Naive thymus-derived CD8-positive, alpha-beta T cell (primary cell): Measurements from ENCODE around the gene HBS1L. TPM values are rescaled to one million over a fixed set of nuclear protein-coding genes. Genes with fewer than 3 reads are reported as not detected.

ENCODE experiments used
- ATAC-seq, 2 donors: fragments of 150-1000 bp; cut with Tn5 transposase in 1 of 2; sonication (Bioruptor Pico), chemical (Tn5 transposase) in 1 of 2; 1 replicate in 1 of 2; 2 replicates in 1 of 2; pipeline ENCODE4 v1.10.0; 2021; ENCODE audit warnings: mild to moderate bottlenecking in 2 of 2, moderate library complexity in 2 of 2
- POLR2A ChIA-PET: fragments of 350-600 bp; sonication (Branson Sonifier 250); formaldehyde crosslinking; loops from one replicate; lab custom pipeline; 2021; ENCODE audit warnings: antibody characterized with exemption; lab: Charles Lee
- DNase-seq, 10 donors: peaks; one replicate each; pipeline versions ENCODE4 v3.0.0 to v3.0.0-alpha.2; 2020 to 2022
- H3K27ac Mint-ChIP-seq, 10 donors: one replicate each; pipeline ENCODE4 v1.8.0; 2020 to 2022; ENCODE audit warnings: mild to moderate bottlenecking in 10 of 10, mixed read lengths in 10 of 10, moderate library complexity in 4 of 10, inconsistent platforms in 1 of 10
- H3K27me3 Mint-ChIP-seq, 5 donors: one replicate each; pipeline ENCODE4 v1.8.0; 2021 to 2022; ENCODE audit warnings: mixed read lengths in 5 of 5
- H3K36me3 Mint-ChIP-seq, 3 donors: one replicate each; pipeline ENCODE4 v1.8.0; 2020 to 2022; ENCODE audit warnings: mixed read lengths in 3 of 3, mild to moderate bottlenecking in 2 of 3, inconsistent platforms in 1 of 3
- H3K4me1 Mint-ChIP-seq, 4 donors: one replicate each; pipeline ENCODE4 v1.8.0; 2021 to 2022; ENCODE audit warnings: mixed read lengths in 4 of 4
- H3K4me3 Mint-ChIP-seq, 10 donors: one replicate each; pipeline ENCODE4 v1.8.0; 2020 to 2022; ENCODE audit warnings: mild to moderate bottlenecking in 10 of 10, mixed read lengths in 10 of 10, moderate library complexity in 6 of 10, inconsistent platforms in 1 of 10
- H3K9me3 Mint-ChIP-seq, 9 donors: one replicate each; pipeline ENCODE4 v1.8.0; 2020 to 2022; ENCODE audit warnings: mixed read lengths in 9 of 9, mild to moderate bottlenecking in 3 of 9, inconsistent platforms in 1 of 9, moderate library complexity in 1 of 9
- polyA plus RNA-seq, 3 donors: library from polyadenylated mRNA; unstranded; fragments of 300-500 nt; fragmentation: Illumina TruSeq; gene quantifications; one replicate each; pipeline ENCODE4 v1.2.3, GENCODE V29; 2021
- total RNA-seq, 8 experiments: library from RNA in 2 of 8; stranded (reverse) in 2 of 8; gene quantifications; one replicate each; pipeline ENCODE4 v1.2.3 and lab custom pipeline; 2021 to 2026

HBS1L gene
- total and polyA plus RNA-seq, 5 experiments from 2014 or later = 71.1 to 96.9 (median 78.2) TPM

GRCh38 chr6:134937426-134937825, 117.2 kb downstream of the HBS1L start:
- DNase-seq = no peak
- H3K9me3 Mint-ChIP-seq = no peaks in the 10 kb centered on the region
- peaks cover 0 to 13% (median 0%) of the 10 kb centered on the region in 3 donors for H3K36me3 Mint-ChIP-seq
- no peak for ATAC-seq
- no peak overlapping the region for H3K27ac Mint-ChIP-seq
- H3K27me3 Mint-ChIP-seq = no peaks in the 10 kb centered on the region
- POLR2A ChIA-PET = no interaction called here
- no peak overlapping the region for H3K4me3 Mint-ChIP-seq
- H3K4me1 Mint-ChIP-seq = peaks cover 3 to 11% (median 7%) of the 10 kb centered on the region in 4 donors

DNA sequence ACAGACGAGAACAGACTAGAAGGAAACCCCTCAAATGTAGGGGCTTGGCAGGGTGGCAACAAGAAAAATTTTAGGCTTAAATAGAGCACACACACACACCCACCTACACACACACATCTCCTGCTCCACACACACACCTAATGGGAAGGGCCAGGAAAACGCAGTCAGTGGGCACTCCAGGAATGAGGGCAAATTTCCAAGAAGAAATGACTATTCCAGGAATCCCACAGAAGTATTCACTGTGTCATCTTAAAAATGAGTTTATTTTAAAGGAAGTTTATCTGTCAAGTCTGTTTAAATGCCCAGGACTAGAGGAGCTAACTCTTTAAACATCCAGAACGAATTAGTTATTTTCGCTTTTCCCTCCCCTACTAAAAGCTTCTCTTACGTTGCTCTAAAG, 117.7 kb downstream of the HBS1L start:
- Mint-ChIP-seq H3K4me3 (no peak overlapping the region), H3K36me3 (peaks cover 0 to 14% (median 0%) of the 10 kb centered on the region in 3 donors), H3K27me3 (no peaks in the 10 kb centered on the region), H3K27ac (no peak overlapping the region), H3K4me1 (peaks cover 3 to 11% (median 7%) of the 10 kb centered on the region in 4 donors), H3K9me3 (no peaks in the 10 kb centered on the region)
- POLR2A ChIA-PET = no interaction called here
- no peak for ATAC-seq
- DNase-seq = no peak

DNA sequence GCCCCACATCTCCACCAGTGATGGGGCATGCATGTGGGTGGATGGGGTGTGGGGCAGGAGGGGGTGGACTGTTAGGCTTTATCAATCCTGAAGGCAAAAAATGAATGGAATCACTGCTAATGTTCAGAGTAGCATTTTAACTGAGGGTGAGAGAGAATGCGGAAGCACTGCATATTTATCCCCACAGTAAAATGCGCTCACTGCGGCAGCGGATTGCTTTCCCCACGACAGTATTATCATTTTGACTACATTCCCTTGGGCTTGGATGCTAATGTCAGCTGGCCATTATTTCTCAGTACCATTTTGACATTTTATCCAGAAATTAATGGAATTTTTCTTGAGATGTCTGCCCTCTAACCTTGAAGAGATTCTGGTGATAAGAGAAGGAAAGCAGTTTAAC, 118.1 kb downstream of the HBS1L start:
- DNase-seq (no peak), ATAC-seq (no peak)
- H3K36me3 Mint-ChIP-seq = peaks cover 0 to 16% (median 0%) of the 10 kb centered on the region in 3 donors
- no peak overlapping the region for H3K4me3 Mint-ChIP-seq
- POLR2A ChIA-PET = no interaction called here
- peaks cover 3 to 11% (median 7%) of the 10 kb centered on the region in 4 donors for H3K4me1 Mint-ChIP-seq
- no peaks in the 10 kb centered on the region for H3K27me3 Mint-ChIP-seq
- no peak overlapping the region for H3K27ac Mint-ChIP-seq
- no peaks in the 10 kb centered on the region for H3K9me3 Mint-ChIP-seq

DNA sequence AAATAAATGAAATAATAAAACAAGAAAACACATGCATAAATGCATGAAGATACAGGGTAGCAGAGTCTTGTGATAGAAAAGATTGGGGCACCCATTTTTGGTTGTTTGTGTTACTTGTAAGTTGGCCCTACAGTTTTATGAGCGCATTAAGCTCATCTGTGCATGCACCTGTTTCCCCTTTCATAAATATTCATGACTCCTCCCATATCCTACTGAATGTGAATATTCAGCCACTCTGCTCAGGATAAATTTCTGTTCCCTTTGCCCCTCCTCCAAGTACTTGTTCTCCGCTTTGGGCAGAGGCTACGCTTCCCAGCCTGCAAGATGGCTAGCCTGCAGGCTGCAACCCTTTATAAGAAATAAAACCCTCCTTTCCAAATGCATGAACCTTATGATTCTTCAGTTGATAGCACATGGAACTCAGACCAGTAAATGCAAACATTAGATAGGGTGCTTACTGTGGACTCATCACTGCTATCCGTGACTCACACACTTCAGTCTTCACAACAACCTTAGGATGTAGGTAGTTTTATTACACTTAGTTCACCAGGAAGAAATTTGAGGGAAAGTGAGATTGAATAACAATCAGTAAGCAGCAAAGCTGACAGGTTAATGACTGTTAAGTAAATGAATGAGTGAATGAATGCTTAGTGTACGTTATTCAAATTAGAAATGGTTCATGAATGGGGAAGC, 119.7 kb downstream of the HBS1L start:
- Mint-ChIP-seq H3K27ac (no peak overlapping the region), H3K27me3 (no peaks in the 10 kb centered on the region), H3K9me3 (no peaks in the 10 kb centered on the region), H3K4me1 (peaks cover 3 to 11% (median 7%) of the 10 kb centered on the region in 4 donors), H3K36me3 (peaks cover 0 to 16% (median 0%) of the 10 kb centered on the region in 3 donors), H3K4me3 (no peak overlapping the region)
- ATAC-seq (no peak), DNase-seq (no peak)
- POLR2A ChIA-PET = no interaction called here

DNA sequence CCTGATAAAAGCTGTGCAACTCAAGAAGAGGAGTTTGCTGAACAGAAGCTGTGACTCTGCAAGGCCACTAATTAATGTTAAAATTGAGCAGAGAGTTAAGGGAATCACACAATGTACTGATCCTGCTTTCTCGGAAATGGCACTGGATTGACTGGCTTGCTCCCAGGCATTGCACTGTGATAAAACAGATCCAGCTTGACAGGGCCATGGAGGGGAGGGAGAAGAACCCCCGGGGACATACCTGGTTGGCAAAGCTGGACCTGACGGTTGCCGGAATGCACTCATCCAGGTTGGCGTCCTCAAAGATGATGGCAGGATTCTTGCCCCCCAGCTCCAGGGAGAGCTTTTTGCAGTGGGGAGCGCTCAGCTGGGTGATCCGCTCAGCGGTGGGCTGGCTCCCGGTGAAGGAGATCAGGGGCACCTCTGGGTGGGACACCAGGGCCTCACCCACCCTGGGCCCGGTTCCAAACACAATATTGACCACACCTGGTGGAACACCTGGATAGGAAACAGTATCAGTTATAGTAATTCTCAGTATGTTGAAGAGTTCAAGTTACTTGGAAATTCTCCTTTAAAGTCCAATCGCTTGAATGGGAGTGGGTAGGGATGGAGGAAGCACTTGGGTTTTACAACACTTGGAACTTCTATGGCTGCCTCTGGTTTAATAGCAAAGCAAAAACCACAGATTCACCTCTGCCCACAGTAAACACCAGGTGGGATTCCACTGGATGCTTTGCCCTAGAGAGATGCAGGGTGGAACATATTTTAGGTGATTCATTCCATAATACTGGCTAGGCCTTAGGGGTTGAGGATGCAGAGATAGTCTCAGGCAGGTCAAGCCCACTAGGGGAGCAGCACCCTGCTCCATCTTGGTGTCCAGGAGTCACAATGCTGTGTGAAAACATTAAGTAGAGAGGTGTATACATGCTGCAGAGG, 121.8 kb downstream of the HBS1L start:
- ATAC-seq (no peak), DNase-seq (no peak)
- no peaks in the 10 kb centered on the region for H3K9me3 Mint-ChIP-seq
- peaks cover 0 to 3% (median 0%) of the 10 kb centered on the region in 4 donors for H3K4me1 Mint-ChIP-seq
- POLR2A ChIA-PET = no interaction called here
- no peaks in the 10 kb centered on the region for H3K27me3 Mint-ChIP-seq
- H3K4me3 Mint-ChIP-seq = no peak overlapping the region
- peak overlapping the region in 2 of 10 donors; percentile 1 to 72 for H3K27ac Mint-ChIP-seq
- peaks cover 2 to 19% (median 5%) of the 10 kb centered on the region in 3 donors for H3K36me3 Mint-ChIP-seq

DNA sequence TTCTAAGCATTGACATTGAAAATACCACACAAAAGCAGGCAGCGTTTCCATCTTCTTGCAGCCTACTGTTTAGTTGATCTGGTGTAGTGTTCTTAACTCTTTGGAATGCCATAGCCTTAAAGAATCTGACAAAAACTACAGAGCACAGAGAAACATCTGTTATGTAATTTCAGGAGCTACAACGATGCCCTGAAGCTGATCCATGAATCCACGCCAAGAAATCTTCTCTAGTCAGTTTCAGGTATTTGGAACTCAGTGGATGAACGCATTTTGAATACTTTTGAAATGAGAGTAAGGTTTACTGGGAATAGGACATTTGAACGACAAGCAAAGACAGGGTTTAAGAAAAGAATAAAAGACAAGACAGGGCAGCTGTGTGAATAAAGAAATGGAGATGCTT, 122.5 kb downstream of the HBS1L start:
- Mint-ChIP-seq H3K9me3 (no peaks in the 10 kb centered on the region), H3K36me3 (peaks cover 2 to 19% (median 5%) of the 10 kb centered on the region in 3 donors), H3K4me1 (peaks cover 0 to 3% (median 0%) of the 10 kb centered on the region in 4 donors), H3K27me3 (no peaks in the 10 kb centered on the region), H3K27ac (peak overlapping the region in 1 of 10 donors; percentile 72), H3K4me3 (no peak overlapping the region)
- DNase-seq = no peak
- ATAC-seq = no peak
- POLR2A ChIA-PET = no interaction called here

DNA sequence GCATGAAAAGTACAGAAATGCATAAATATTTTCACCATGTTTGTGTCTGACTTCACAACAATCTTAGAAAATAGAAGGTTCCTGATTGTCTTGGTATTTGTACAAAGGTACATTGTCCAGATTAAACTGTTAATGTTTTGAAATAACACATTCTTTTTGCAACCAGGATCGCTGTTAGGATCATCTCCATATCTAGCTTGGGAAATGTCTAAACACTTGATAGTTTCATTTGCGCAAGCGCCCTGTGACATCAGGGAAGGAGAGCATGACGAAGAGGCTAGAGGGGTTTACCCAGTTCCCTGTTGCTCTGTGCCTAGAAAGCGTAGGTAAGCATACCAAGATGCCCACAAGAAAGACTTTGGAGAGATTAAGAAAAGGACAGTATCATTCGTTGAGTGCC, 124.2 kb downstream of the HBS1L start:
- Mint-ChIP-seq H3K9me3 (no peaks in the 10 kb centered on the region), H3K36me3 (peaks cover 7 to 23% (median 9%) of the 10 kb centered on the region in 3 donors), H3K4me3 (no peak overlapping the region), H3K4me1 (peaks cover 0 to 3% (median 0%) of the 10 kb centered on the region in 4 donors), H3K27me3 (no peaks in the 10 kb centered on the region), H3K27ac (no peak overlapping the region)
- POLR2A ChIA-PET = interaction anchor here (0.5 kb wide), 1 partner anchor 566 kb away, joined by 3 read pairs; no protein-coding TSS in a partner anchor
- no peak for DNase-seq
- no peak for ATAC-seq

DNA sequence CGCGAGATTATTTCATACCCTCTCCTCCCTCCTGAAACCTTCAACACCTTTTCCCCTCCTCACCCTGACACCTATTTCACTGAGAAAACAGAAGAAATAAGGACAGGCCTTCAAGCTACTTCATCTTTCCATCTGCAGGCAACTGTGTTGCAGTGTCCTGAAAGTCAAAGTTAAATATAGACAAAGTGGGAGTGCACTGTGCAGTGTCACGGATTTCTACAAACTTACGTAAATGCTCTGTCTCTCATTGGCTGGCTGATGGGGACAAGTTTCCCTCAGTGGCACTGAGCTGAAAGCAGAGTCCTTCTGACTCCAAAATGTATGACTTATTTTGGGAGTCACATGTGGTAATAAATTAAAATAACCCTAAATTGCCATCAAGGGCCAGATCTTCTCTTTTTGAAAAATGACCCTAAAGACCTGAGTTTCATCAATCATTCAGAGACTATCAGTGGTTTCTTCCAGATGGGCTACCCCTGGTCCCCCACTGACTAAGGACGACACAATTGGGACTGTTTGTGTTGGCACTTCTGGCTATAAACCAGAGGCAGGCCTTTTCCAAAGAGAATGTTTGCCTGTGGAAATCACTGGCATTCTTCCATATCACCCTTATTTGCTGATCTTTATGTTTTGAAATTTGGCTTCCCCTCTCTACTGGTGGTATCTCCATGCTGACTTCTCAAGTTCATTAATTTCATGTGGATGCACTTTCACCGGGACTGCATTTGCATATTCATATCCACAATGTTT, 126.3 kb downstream of the HBS1L start:
- Mint-ChIP-seq H3K4me3 (no peak overlapping the region), H3K9me3 (no peaks in the 10 kb centered on the region), H3K27ac (peak overlapping the region in 1 of 10 donors; percentile 48), H3K27me3 (no peaks in the 10 kb centered on the region), H3K4me1 (peaks cover 0 to 3% (median 0%) of the 10 kb centered on the region in 4 donors), H3K36me3 (peaks cover 7 to 23% (median 11%) of the 10 kb centered on the region in 3 donors)
- ATAC-seq (no peak), DNase-seq (no peak)
- POLR2A ChIA-PET = no interaction called here

DNA sequence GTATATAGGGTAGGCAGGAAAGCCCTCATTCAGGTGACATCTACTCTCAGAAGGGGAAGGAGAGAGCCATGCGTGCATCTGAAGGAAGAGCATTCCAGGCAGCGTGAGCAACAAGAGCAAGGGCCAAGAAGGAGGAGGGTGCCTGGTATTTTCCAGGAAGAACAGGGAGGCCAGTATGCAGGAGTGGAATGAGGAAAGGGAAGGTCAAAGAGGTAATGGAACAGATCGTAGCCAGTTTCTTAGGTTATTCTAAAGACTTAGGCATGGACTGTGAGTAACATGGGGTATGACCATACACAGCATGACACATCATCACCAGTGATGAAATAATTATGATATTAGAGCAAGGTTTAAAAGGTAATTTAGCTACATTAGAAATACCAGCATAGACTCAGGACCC, 128.8 kb downstream of the HBS1L start:
- Mint-ChIP-seq H3K27ac (no peak overlapping the region), H3K4me1 (peaks cover 0 to 3% (median 0%) of the 10 kb centered on the region in 4 donors), H3K27me3 (no peaks in the 10 kb centered on the region), H3K4me3 (no peak overlapping the region), H3K9me3 (no peaks in the 10 kb centered on the region), H3K36me3 (peaks cover 7 to 17% (median 11%) of the 10 kb centered on the region in 3 donors)
- POLR2A ChIA-PET = no interaction called here
- DNase-seq = no peak
- ATAC-seq = no peak

DNA sequence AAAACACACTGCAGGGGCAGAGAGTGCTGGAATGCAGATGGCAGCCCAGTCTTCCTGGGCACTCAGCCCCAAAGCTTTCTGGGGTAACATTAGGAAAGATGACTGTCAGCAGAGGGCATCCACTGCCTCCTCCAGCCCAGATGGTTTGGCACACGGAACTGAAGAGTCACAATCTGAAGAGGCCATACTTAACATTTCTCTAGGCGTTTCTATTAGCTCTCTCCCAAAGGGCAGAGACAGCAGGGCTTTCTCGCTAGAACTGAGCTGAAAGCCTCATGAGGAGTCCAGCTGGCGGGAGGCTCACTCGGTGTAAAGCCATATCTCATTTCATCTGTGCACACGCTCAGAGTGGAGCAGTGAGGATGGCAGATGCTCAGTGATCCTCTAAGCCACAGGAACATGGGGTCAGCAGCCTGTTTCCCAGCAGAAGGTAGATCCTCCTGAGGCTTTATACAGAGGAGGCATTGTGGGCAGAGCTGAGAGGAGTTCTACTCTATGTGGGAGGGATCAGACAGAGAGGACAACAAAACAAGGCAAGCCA, 132.8 kb downstream of the HBS1L start:
- Mint-ChIP-seq H3K36me3 (peaks cover 12 to 18% (median 13%) of the 10 kb centered on the region in 3 donors), H3K27ac (no peak overlapping the region), H3K4me1 (no peaks in the 10 kb centered on the region), H3K9me3 (no peaks in the 10 kb centered on the region), H3K4me3 (no peak overlapping the region), H3K27me3 (no peaks in the 10 kb centered on the region)
- ATAC-seq (no peak), DNase-seq (no peak)
- POLR2A ChIA-PET = no interaction called here

DNA sequence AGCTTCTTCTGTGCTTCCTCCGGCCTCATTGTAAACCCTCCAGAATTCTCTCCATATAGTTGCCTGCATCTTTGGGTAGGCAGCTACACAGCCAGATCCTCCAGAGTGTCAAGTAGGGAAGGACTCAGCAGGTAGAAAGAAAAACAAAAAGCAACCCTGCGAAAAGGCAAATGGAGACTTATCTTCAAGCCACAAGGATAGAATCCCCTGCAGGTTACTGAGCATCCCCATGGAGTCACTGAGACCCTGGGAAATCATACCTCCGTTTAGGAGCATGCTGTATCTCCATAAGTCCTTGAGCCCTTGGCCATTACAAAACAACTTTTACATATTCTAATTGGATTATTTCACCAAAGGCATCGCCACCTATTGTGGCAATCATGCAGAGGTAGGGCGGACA, 133.3 kb downstream of the HBS1L start:
- no peaks in the 10 kb centered on the region for H3K9me3 Mint-ChIP-seq
- no peaks in the 10 kb centered on the region for H3K4me1 Mint-ChIP-seq
- no peak overlapping the region for H3K4me3 Mint-ChIP-seq
- H3K36me3 Mint-ChIP-seq = peaks cover 13 to 20% (median 16%) of the 10 kb centered on the region in 3 donors
- H3K27ac Mint-ChIP-seq = no peak overlapping the region
- POLR2A ChIA-PET = no interaction called here
- no peak for DNase-seq
- H3K27me3 Mint-ChIP-seq = no peaks in the 10 kb centered on the region
- no peak for ATAC-seq

GRCh38 chr6:134920422-134920821, 134.2 kb downstream of the HBS1L start:
- POLR2A ChIA-PET = no interaction called here
- Mint-ChIP-seq H3K9me3 (no peaks in the 10 kb centered on the region), H3K27ac (no peak overlapping the region), H3K27me3 (no peaks in the 10 kb centered on the region), H3K4me3 (no peak overlapping the region), H3K4me1 (no peaks in the 10 kb centered on the region), H3K36me3 (peaks cover 15 to 17% (median 16%) of the 10 kb centered on the region in 3 donors)
- DNase-seq = no peak
- ATAC-seq = no peak
